Measurements from ENCODE around the gene FAM169A.
"Not testable (repeated sequence)": the region's sequence is repeated elsewhere in the genome, so short reads cannot be mapped to it uniquely, and the experiment has no call there.

The FAM169A gene

GRCh38 chr5:74761241-74761640 lies 104.9 kb downstream of the FAM169A start:
- no peak for DNase-seq (ENCODE audit: low read depth in 2 of 2)
- no peak for TF ChIP-seq CTCF (IDR thresholded peaks at IDR 0.05; ENCODE audit: low read depth, low read length)

GRCh38 chr5:74748742-74749141 lies 117.4 kb downstream of the FAM169A start:
- H3K4me3 ChIP-seq (replicated peaks in 1 of 2; ENCODE audit: low read depth in 2 of 2, low read length in 2 of 2); DNase-seq (ENCODE audit: low read depth in 2 of 2): not testable (repeated sequence)

More at GRCh38 chr5:74761241-74761640, 104.9 kb downstream of the FAM169A start:
- no peak overlapping the region for H3K4me3 ChIP-seq (replicated peaks in 1 of 2; ENCODE audit: low read depth in 2 of 2, low read length in 2 of 2)

GRCh38 chr5:74738406-74738805 lies 127.8 kb downstream of the FAM169A start:
- TF ChIP-seq CTCF (IDR thresholded peaks at IDR 0.05; ENCODE audit: low read depth, low read length) = no peak
- H3K4me3 ChIP-seq (replicated peaks in 1 of 2; ENCODE audit: low read depth in 2 of 2, low read length in 2 of 2) = no peak overlapping the region
- DNase-seq (ENCODE audit: low read depth in 2 of 2) = no peak

- H3K4me3 ChIP-seq (replicated peaks in 1 of 2; ENCODE audit: low read depth in 2 of 2, low read length in 2 of 2) = no peak overlapping the region
- DNase-seq (ENCODE audit: low read depth in 2 of 2) = no peak
- TF ChIP-seq CTCF (IDR thresholded peaks at IDR 0.05; ENCODE audit: low read depth, low read length) = no peak
Observed at GRCh38 chr5:74736759-74737158, 129.4 kb downstream of the FAM169A start.
